ENCODE results near the gene GATAD2B.

GATAD2B gene

GRCh38 chr1:153944005-153944826 lies 21.4 kb upstream of the GATAD2B start:
- no peak for TF ChIP-seq CTCF (conservative IDR thresholded peaks at IDR 0.05; ENCODE audit: low read depth, low read length)
- no peak overlapping the region for H3K4me3 ChIP-seq (ENCODE audit: low read depth, low read length)
- DNase-seq (ENCODE audit: low read depth) = no peak

GRCh38 chr1:153942766-153943549 lies 20.2 kb upstream of the GATAD2B start:
- no peak for DNase-seq (ENCODE audit: low read depth)
- TF ChIP-seq CTCF (conservative IDR thresholded peaks at IDR 0.05; ENCODE audit: low read depth, low read length) = no peak
- H3K4me3 ChIP-seq (ENCODE audit: low read depth, low read length) = no peak overlapping the region

GRCh38 chr1:153941826-153942725 lies 19.3 kb upstream of the GATAD2B start:
- no peak overlapping the region for H3K4me3 ChIP-seq (ENCODE audit: low read depth, low read length)
- TF ChIP-seq CTCF (conservative IDR thresholded peaks at IDR 0.05; ENCODE audit: low read depth, low read length) = no peak
- DNase-seq (ENCODE audit: low read depth) = no peak

GRCh38 chr1:153940756-153941155 lies 18.0 kb upstream of the GATAD2B start:
- TF ChIP-seq CTCF (conservative IDR thresholded peaks at IDR 0.05; ENCODE audit: low read depth, low read length) = no peak
- no peak overlapping the region for H3K4me3 ChIP-seq (ENCODE audit: low read depth, low read length)
- DNase-seq (ENCODE audit: low read depth) = no peak

- DNase-seq (ENCODE audit: low read depth) = no peak
- TF ChIP-seq CTCF (conservative IDR thresholded peaks at IDR 0.05; ENCODE audit: low read depth, low read length) = no peak
- no peak overlapping the region for H3K4me3 ChIP-seq (ENCODE audit: low read depth, low read length)
These were observed 16.7 kb upstream of the GATAD2B start for GRCh38 chr1:153939476-153939875.

GRCh38 chr1:153938996-153939395 lies 16.2 kb upstream of the GATAD2B start:
- H3K4me3 ChIP-seq (ENCODE audit: low read depth, low read length) = no peak overlapping the region
- no peak for DNase-seq (ENCODE audit: low read depth)
- no peak for TF ChIP-seq CTCF (conservative IDR thresholded peaks at IDR 0.05; ENCODE audit: low read depth, low read length)
